Measurements from ENCODE around the gene BTRC.

- TF ChIP-seq, protein P1, sequence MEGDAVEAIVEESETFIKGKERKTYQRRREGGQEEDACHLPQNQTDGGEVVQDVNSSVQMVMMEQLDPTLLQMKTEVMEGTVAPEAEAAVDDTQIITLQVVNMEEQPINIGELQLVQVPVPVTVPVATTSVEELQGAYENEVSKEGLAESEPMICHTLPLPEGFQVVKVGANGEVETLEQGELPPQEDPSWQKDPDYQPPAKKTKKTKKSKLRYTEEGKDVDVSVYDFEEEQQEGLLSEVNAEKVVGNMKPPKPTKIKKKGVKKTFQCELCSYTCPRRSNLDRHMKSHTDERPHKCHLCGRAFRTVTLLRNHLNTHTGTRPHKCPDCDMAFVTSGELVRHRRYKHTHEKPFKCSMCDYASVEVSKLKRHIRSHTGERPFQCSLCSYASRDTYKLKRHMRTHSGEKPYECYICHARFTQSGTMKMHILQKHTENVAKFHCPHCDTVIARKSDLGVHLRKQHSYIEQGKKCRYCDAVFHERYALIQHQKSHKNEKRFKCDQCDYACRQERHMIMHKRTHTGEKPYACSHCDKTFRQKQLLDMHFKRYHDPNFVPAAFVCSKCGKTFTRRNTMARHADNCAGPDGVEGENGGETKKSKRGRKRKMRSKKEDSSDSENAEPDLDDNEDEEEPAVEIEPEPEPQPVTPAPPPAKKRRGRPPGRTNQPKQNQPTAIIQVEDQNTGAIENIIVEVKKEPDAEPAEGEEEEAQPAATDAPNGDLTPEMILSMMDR (IDR thresholded peaks at IDR 0.05), result no peak
- TF ChIP-seq POLR2A (IDR thresholded peaks at IDR 0.05), result no peak
These were observed 43.2 kb downstream of the BTRC start for GRCh38 chr10:101397140-101397539.

Data from lower leg skin (tissue), 3 donors.